ENCODE measurements around the gene MAST4.

GRCh38 chr5:66596636-66597182 lies 516 bp downstream of the MAST4 start:
- TF ChIP-seq POLR2A (IDR thresholded peaks at IDR 0.05; ENCODE audit: insufficient read depth in 1 of 2, low read depth in 2 of 2, low read length in 2 of 2) (no peak), ZFX (CRISPR knock-in tag; IDR thresholded peaks at IDR 0.05; ENCODE audit: low read depth) (no peak), KLF12 (CRISPR knock-in tag; IDR thresholded peaks at IDR 0.05; ENCODE audit: borderline replicate concordance) (no peak), ZBTB1 (CRISPR knock-in tag; IDR thresholded peaks at IDR 0.05; ENCODE audit: borderline replicate concordance) (no peak), ARID3A (IDR thresholded peaks at IDR 0.05; ENCODE audit: low read depth, low read length) (no peak)

Data from HepG2 (cell line).